Measurements from ENCODE around the gene HERC6.

DNA sequence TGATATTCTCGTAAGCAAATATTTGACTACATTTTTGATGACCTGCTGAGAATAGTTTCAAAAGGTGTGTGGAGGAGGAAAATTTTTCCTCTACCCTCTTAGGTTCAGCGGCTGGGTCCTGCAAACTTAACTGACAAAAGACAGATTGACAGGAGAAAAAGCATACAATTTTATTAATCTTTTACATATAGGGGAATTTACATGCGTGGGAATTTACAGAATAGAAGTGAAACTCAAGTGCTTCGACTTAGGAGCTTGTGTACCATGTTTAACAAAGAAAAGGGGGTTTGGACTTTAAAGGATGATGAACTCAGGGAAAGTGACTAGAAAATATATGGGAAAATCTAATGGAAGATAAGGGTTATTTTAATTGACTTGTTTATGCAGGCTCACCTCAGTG is 2.5 kb downstream of the HERC6 start:
- TF ChIP-seq, protein P1, sequence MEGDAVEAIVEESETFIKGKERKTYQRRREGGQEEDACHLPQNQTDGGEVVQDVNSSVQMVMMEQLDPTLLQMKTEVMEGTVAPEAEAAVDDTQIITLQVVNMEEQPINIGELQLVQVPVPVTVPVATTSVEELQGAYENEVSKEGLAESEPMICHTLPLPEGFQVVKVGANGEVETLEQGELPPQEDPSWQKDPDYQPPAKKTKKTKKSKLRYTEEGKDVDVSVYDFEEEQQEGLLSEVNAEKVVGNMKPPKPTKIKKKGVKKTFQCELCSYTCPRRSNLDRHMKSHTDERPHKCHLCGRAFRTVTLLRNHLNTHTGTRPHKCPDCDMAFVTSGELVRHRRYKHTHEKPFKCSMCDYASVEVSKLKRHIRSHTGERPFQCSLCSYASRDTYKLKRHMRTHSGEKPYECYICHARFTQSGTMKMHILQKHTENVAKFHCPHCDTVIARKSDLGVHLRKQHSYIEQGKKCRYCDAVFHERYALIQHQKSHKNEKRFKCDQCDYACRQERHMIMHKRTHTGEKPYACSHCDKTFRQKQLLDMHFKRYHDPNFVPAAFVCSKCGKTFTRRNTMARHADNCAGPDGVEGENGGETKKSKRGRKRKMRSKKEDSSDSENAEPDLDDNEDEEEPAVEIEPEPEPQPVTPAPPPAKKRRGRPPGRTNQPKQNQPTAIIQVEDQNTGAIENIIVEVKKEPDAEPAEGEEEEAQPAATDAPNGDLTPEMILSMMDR (conservative IDR thresholded peaks at IDR 0.05 in 1 of 2, IDR thresholded peaks at IDR 0.05 in 1 of 2; ENCODE audit: extremely low read depth in 1 of 2, insufficient read depth in 1 of 2, low read depth in 1 of 2, low read length in 2 of 2) = no peak
- TF ChIP-seq EZH2 (IDR thresholded peaks at IDR 0.05; ENCODE audit: borderline replicate concordance, low read length) = no peak

Data from mammary epithelial cell (primary cell).